Measurements from ENCODE around the gene FZD1.

Gene FZD1

GRCh38 chr7:91264924-91265681 is 870 bp downstream of the FZD1 start:
- peak; percentile 55 for DNase-seq (ENCODE audit: low spot score)

DNA sequence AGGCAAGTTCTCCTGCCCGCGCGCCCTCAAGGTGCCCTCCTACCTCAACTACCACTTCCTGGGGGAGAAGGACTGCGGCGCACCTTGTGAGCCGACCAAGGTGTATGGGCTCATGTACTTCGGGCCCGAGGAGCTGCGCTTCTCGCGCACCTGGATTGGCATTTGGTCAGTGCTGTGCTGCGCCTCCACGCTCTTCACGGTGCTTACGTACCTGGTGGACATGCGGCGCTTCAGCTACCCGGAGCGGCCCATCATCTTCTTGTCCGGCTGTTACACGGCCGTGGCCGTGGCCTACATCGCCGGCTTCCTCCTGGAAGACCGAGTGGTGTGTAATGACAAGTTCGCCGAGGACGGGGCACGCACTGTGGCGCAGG is 1.4 kb downstream of the FZD1 start:
- DNase-seq (ENCODE audit: low spot score), result no peak

DNA sequence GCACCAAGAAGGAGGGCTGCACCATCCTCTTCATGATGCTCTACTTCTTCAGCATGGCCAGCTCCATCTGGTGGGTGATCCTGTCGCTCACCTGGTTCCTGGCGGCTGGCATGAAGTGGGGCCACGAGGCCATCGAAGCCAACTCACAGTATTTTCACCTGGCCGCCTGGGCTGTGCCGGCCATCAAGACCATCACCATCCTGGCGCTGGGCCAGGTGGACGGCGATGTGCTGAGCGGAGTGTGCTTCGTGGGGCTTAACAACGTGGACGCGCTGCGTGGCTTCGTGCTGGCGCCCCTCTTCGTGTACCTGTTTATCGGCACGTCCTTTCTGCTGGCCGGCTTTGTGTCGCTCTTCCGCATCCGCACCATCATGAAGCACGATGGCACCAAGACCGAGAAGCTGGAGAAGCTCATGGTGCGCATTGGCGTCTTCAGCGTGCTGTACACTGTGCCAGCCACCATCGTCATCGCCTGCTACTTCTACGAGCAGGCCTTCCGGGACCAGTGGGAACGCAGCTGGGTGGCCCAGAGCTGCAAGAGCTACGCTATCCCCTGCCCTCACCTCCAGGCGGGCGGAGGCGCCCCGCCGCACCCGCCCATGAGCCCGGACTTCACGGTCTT is 1.9 kb downstream of the FZD1 start:
- no peak for DNase-seq (ENCODE audit: low spot score)

DNA sequence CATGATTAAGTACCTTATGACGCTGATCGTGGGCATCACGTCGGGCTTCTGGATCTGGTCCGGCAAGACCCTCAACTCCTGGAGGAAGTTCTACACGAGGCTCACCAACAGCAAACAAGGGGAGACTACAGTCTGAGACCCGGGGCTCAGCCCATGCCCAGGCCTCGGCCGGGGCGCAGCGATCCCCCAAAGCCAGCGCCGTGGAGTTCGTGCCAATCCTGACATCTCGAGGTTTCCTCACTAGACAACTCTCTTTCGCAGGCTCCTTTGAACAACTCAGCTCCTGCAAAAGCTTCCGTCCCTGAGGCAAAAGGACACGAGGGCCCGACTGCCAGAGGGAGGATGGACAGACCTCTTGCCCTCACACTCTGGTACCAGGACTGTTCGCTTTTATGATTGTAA is 2.5 kb downstream of the FZD1 start:
- peak; percentile 18 for DNase-seq (ENCODE audit: low spot score)

DNA sequence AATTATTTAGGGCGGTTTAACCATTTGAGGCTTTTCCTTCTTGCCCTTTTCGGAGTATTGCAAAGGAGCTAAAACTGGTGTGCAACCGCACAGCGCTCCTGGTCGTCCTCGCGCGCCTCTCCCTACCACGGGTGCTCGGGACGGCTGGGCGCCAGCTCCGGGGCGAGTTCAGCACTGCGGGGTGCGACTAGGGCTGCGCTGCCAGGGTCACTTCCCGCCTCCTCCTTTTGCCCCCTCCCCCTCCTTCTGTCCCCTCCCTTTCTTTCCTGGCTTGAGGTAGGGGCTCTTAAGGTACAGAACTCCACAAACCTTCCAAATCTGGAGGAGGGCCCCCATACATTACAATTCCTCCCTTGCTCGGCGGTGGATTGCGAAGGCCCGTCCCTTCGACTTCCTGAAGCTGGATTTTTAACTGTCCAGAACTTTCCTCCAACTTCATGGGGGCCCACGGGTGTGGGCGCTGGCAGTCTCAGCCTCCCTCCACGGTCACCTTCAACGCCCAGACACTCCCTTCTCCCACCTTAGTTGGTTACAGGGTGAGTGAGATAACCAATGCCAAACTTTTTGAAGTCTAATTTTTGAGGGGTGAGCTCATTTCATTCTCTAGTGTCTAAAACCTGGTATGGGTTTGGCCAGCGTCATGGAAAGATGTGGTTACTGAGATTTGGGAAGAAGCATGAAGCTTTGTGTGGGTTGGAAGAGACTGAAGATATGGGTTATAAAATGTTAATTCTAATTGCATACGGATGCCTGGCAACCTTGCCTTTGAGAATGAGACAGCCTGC is 3.1 kb downstream of the FZD1 start:
- no peak for DNase-seq (ENCODE audit: low spot score)

- DNase-seq (ENCODE audit: low spot score), result no peak
Measured at GRCh38 chr7:91270372-91270771, 6.1 kb downstream of the FZD1 start.

DNA sequence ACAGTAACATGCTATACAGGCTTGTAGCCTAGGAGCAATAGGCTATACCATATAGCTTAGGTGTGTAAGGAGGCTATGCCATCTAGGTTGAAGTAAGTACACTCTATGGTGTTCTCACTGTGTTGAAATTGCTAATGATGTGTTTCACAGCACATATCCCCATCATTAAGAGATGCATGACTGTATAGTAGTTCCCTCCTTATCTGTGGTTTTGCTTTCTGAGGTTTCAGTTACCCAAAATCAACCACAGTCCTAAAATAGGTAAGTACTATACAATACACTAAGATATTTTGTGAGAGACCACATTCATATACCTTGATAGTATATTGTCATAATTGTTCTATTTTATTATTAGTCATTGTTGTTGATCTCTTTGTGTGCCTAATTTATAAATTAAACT is 12.7 kb downstream of the FZD1 start:
- DNase-seq (ENCODE audit: low spot score), result no peak

GRCh38 chr7:91280185-91280584 is 16.0 kb downstream of the FZD1 start:
- DNase-seq (ENCODE audit: low spot score), result no peak

DNA sequence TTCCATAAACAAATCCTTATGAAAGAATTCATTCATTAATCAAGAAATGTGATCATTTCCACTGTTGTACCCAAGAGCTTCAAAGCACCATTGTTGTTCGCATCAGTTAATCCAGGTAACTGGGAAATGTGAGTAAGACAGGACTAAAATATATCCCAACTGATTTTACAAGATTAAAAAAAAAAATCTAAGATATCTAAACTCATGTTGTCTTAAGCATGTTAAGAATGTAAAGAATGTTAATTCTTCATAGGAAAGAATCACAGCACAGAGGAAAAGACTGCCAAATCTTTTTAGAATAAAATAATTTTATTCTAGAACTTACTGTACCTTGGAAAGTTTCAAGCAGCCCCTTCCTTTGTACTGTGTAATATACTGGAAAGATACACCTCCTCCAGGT is 16.4 kb downstream of the FZD1 start:
- DNase-seq (ENCODE audit: low spot score), result no peak

DNA sequence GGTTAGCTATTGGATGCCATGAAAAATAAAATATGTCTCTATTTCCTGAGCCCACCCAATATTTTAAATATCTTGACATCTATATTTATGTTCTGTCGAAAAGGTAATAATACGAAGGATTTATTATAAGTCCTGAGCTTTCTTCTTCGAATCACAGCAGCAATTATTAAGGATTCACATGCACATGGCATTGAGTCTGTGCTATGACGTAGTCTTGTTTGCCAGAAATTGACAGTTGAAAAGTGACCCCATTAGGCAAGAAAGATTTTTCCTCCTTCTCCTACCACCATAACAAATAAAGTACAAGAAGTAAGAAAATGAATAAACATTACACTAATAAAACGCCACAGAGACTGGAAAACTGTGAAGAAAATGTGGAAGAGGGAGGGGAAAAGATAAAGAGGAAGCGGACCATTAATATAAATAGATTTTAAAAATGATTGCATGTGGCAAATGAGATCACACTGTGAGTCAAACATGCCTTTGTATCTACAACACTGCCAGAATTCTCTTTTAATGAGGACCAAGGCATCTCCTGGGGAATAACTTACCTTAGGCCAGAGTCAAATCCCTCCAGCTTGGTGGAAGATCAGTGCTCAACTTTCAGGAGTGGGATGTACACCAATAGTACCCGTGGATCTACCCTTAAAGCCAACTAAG is 21.6 kb downstream of the FZD1 start:
- no peak for DNase-seq (ENCODE audit: low spot score)

DNA sequence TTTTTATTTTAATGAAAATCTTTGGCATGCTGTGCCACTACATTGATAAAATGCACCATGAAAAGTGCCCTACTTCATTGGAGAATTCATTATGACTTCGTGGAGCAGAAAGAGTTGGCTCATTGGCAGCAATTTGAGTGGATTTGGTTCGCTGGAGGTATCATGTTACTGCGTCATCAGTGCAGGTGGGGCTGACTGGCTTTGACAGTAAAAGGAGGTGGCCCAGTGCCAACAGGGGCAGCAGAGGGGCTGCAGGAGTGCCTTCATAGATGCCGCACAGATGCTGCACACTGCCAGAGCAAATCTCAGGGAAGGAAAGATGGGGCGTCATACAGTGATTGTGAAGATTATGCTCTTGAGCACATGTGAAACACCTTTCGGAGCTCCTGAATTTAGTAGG is 22.2 kb downstream of the FZD1 start:
- DNase-seq (ENCODE audit: low spot score), result no peak

GRCh38 chr7:91287371-91288084 is 23.3 kb downstream of the FZD1 start:
- DNase-seq (ENCODE audit: low spot score), result peak; percentile 8

- DNase-seq (ENCODE audit: low spot score), result peak; percentile 37
Measured at GRCh38 chr7:91288208-91288824, 24.1 kb downstream of the FZD1 start.

DNA sequence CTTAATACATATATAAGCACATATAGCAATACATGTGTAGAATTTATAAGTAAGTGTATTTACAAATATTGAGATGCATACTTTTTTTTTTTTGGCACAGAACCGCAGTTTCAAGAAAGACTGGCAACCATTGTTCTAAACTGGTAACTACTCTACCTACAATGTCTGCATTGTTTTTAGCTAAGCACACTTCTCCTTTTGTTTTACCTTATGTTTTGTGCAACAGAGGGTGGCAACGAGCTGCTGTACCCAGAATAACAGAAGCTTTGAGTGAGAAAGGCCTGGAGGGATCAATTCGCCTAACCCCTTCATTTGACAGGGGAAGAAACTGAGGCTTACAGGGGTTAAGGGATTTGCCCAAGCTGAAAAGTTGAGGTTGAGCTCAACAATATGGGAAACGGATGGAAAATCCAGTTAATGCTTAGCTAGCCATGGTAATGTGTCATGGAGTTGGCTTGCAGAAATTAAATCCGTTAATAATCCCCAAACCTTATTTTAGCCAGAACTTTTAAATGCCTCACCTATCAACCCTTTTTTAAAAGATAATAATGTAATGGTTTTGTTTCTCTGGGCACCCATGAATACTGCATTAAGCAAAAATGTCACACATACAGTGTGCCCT is 25.5 kb downstream of the FZD1 start:
- no peak for DNase-seq (ENCODE audit: low spot score)

GRCh38 chr7:91291302-91291701 is 27.1 kb downstream of the FZD1 start:
- no peak for DNase-seq (ENCODE audit: low spot score)

GRCh38 chr7:91291902-91292301 is 27.7 kb downstream of the FZD1 start:
- DNase-seq (ENCODE audit: low spot score), result no peak

- no peak for DNase-seq (ENCODE audit: low spot score)
Measured at GRCh38 chr7:91292506-91292905, 28.3 kb downstream of the FZD1 start.

- DNase-seq (ENCODE audit: low spot score), result no peak
Measured at GRCh38 chr7:91293136-91293535, 28.9 kb downstream of the FZD1 start.

GRCh38 chr7:91293840-91294239 is 29.6 kb downstream of the FZD1 start:
- DNase-seq (ENCODE audit: low spot score), result no peak

DNA sequence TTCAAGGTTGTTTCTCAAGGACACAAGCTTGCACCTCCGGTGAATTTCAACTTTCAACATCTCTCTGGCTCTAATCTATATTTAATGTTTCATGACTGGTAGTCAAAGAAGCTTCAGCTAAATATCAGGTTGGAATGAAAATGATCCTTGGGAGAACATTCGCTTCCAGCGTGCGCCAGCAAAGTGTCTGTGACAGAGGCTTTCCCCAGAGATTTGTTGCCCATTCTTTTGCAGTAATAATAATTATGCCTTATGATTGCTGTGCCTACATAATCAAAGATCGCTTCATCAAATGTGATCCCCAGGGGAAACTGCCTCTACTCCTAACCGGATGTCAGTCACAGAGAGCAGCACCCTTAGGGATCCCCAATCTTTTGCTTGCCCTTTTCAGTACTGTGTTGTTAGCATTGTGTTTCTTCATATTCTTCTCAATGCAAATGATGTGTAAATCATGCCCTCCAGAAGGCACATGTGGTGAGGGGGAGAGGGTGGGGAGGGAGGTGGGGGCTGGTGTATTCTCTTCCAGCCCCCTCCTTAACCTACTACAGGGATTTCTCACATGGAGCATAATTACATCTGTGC is 30.5 kb downstream of the FZD1 start:
- DNase-seq (ENCODE audit: low spot score), result no peak

- DNase-seq (ENCODE audit: low spot score), result no peak
Measured at GRCh38 chr7:91295576-91295975, 31.3 kb downstream of the FZD1 start.
